Mesenchymal stem cell (in vitro differentiated cells and primary cell): ENCODE results near the gene CPE.

Experiments used
- DNase-seq: peaks from one replicate; pipeline ENCODE4 v3.0.0-alpha.2; 2013
- H2AFZ ChIP-seq: one replicate; pipeline ENCODE4 v1.6.1; 2013; ENCODE audit warnings: low read depth, mild to moderate bottlenecking, control low read depth, inconsistent platforms, low read length, moderate library complexity
- H2AK5ac ChIP-seq: 2 replicates; pipeline ENCODE4 v1.6.1; 2013; ENCODE audit warnings: low read length, moderate library complexity, mild to moderate bottlenecking, inconsistent platforms; ENCODE audit not compliant: severe bottlenecking
- H2BK120ac ChIP-seq: one replicate; pipeline ENCODE4 v1.6.1; 2013; ENCODE audit warnings: low read depth, mild to moderate bottlenecking, inconsistent platforms, low read length, moderate library complexity
- H2BK12ac ChIP-seq, 2 experiments: one replicate each; pipeline ENCODE4 v1.6.1; 2013; ENCODE audit warnings: inconsistent platforms in 2 of 2, low read length in 2 of 2, mild to moderate bottlenecking in 2 of 2, moderate library complexity in 2 of 2, control low read depth in 1 of 2
- H2BK15ac ChIP-seq: one replicate; pipeline ENCODE4 v1.6.1; 2013; ENCODE audit warnings: mild to moderate bottlenecking, low read depth, inconsistent platforms; ENCODE audit not compliant: poor library complexity, severe bottlenecking
- H2BK5ac ChIP-seq: 2 replicates; pipeline ENCODE4 v1.6.1; 2013; ENCODE audit warnings: low read depth, mild to moderate bottlenecking, low read length, control low read depth, inconsistent platforms; ENCODE audit not compliant: poor library complexity, severe bottlenecking
- H3K14ac ChIP-seq, 2 experiments: one replicate each; pipeline ENCODE4 v1.6.1; 2013; ENCODE audit warnings: inconsistent platforms in 2 of 2, low read length in 2 of 2, control low read depth in 1 of 2, mild to moderate bottlenecking in 1 of 2, moderate library complexity in 1 of 2
- H3K18ac ChIP-seq, 2 experiments: one replicate each; pipeline ENCODE4 v1.6.1; 2013; ENCODE audit warnings: inconsistent platforms in 2 of 2, low read length in 2 of 2, control low read depth in 1 of 2, low read depth in 1 of 2, mild to moderate bottlenecking in 1 of 2
- H3K23ac ChIP-seq, 2 experiments: one replicate each; pipeline ENCODE4 v1.6.1; 2013; ENCODE audit warnings: inconsistent platforms in 2 of 2, low read length in 2 of 2, mild to moderate bottlenecking in 2 of 2, moderate library complexity in 2 of 2, control low read depth in 1 of 2
- H3K27ac ChIP-seq: 2 replicates; pipeline ENCODE4 v1.5.1; 2013; ENCODE audit warnings: mild to moderate bottlenecking, moderate library complexity, low read length, control low read depth, inconsistent platforms; ENCODE audit not compliant: poor library complexity, severe bottlenecking
- H3K27me3 ChIP-seq, 2 experiments: 2 replicates each; pipeline versions ENCODE4 v1.6.1 to v1.7.0; 2013; ENCODE audit warnings: low read length in 2 of 2, mild to moderate bottlenecking in 2 of 2, moderate library complexity in 2 of 2, control low read depth in 1 of 2, inconsistent platforms in 1 of 2; ENCODE audit not compliant: control insufficient read depth in 1 of 2, insufficient read depth in 1 of 2
- H3K36me3 ChIP-seq, 2 experiments: 2 replicates each; pipeline versions ENCODE4 v1.6.1 to v1.7.0; 2013; ENCODE audit warnings: low read length in 2 of 2, control low read depth in 1 of 2, inconsistent platforms in 1 of 2, low read depth in 1 of 2, mild to moderate bottlenecking in 1 of 2; ENCODE audit not compliant: insufficient read depth in 2 of 2, control insufficient read depth in 1 of 2
- H3K4ac ChIP-seq, 2 experiments: one replicate each; pipeline ENCODE4 v1.6.1; 2013; ENCODE audit warnings: inconsistent platforms in 2 of 2, low read length in 2 of 2, mild to moderate bottlenecking in 2 of 2, moderate library complexity in 2 of 2, control low read depth in 1 of 2, low read depth in 1 of 2
- H3K4me1 ChIP-seq: 2 replicates; pipeline ENCODE4 v1.6.1; 2013; ENCODE audit warnings: low read depth, low read length, control low read depth; ENCODE audit not compliant: control insufficient read depth, insufficient read depth
- H3K4me2 ChIP-seq: 2 replicates; pipeline ENCODE4 v1.6.1; 2013; ENCODE audit warnings: low read length, mild to moderate bottlenecking, inconsistent platforms; ENCODE audit not compliant: poor library complexity, severe bottlenecking
- H3K4me3 ChIP-seq, 2 experiments: 2 replicates each; pipeline versions ENCODE4 v1.5.1 to v1.7.0; 2013; ENCODE audit warnings: low read length in 2 of 2, mild to moderate bottlenecking in 2 of 2, control low read depth in 1 of 2, low read depth in 1 of 2; ENCODE audit not compliant: insufficient read depth in 1 of 2
- H3K79me1 ChIP-seq: replicated peaks from 2 replicates; pipeline ENCODE4 v1.6.1; 2013; ENCODE audit warnings: mild to moderate bottlenecking, control low read depth, low read length, inconsistent platforms; ENCODE audit not compliant: poor library complexity, severe bottlenecking
- H3K9ac ChIP-seq: 2 replicates; pipeline ENCODE4 v1.7.0; 2013; ENCODE audit warnings: mild to moderate bottlenecking, low read length, moderate library complexity
- H3K9me3 ChIP-seq: 2 replicates; pipeline ENCODE4 v1.7.0; 2013; ENCODE audit warnings: mild to moderate bottlenecking, low read length; ENCODE audit not compliant: control insufficient read depth
- H4K8ac ChIP-seq: one replicate; pipeline ENCODE4 v1.6.1; 2013; ENCODE audit warnings: inconsistent platforms, mild to moderate bottlenecking, low read length, moderate library complexity
- H4K91ac ChIP-seq: one replicate; pipeline ENCODE4 v1.6.1; 2013; ENCODE audit warnings: mild to moderate bottlenecking, low read length, inconsistent platforms
- WGBS: methylation state at CpG from one replicate; pipeline ENCODE4 v1.1.7; 2013; ENCODE audit warnings: mixed read lengths; 5-methylcytosine and 5-hydroxymethylcytosine counted together

CPE gene

DNA sequence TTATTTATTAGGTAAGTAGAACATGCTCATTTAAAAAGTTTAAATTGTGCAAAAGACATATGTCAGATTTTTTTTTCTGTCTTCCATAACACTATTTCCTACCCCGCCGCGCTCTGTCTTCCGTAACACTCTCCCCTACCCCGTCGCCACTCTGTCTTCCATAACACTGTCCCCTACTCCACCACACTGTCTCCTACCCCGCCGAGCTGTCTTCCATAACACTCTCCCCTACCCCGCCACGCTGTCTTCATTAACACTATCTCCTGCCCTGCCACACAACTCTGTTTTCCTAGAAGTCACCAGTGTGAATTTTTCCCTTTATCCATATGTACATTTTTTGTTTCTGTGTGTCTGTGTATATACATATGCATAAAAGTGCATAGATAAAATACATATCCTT, 47.0 kb upstream of the CPE start:
- H3K23ac ChIP-seq, result no peak overlapping the region

DNA sequence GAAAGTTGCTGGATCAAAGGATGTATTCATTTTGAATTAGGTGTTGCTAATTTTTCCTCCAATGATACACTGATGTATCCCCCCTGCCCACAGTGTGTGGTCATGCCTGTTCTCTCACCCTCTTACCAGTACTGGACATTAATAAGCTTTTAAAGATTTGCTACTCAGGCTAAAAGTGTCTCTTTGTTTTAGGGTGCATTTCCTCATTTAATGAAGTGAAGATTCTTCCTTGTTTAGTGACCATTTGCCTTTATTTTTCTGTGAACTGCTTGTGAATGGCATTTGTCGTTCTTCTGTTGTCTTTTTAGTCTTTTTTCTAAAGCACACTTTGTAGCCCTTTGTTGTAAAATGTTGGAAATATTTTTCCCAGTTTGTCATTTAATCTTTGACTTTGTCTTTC, 46.3 kb upstream of the CPE start:
- Histone ChIP-seq H3K14ac (no peak overlapping the region), H2BK120ac (no peak overlapping the region), H3K18ac (no peak overlapping the region), H3K4me3 (peak overlapping the region in 1 of 2 experiments; percentile 27), H2AK5ac (no peak overlapping the region), H3K79me1 (peaks cover 6% of the 10 kb centered on the region), H3K4me1 (peaks cover 11% of the 10 kb centered on the region), H2BK5ac (no peak overlapping the region), H3K9ac (peak overlapping the region; percentile 46), H3K36me3 (peaks cover 8 to 61% of the 10 kb centered on the region in 2 experiments), H3K27me3 (no peaks in the 10 kb centered on the region), H4K91ac (no peak overlapping the region), H2BK12ac (no peak overlapping the region), H4K8ac (no peak overlapping the region), H3K4ac (no peak overlapping the region), H3K9me3 (no peaks in the 10 kb centered on the region), H3K4me2 (no peak overlapping the region), H3K23ac (no peak overlapping the region), H3K27ac (no peak overlapping the region), H2AFZ (no peak overlapping the region), H2BK15ac (no peak overlapping the region)
- DNase-seq, result no peak
- no CpG with 5 or more reads among the region's 1 CpG for WGBS

More for the DNA sequence above, 47.0 kb upstream of the CPE start:
- Histone ChIP-seq H3K27me3 (no peaks in the 10 kb centered on the region), H4K8ac (no peak overlapping the region), H4K91ac (no peak overlapping the region), H3K79me1 (peaks cover 4% of the 10 kb centered on the region), H2BK12ac (no peak overlapping the region), H2BK15ac (no peak overlapping the region), H3K14ac (peak overlapping the region in 1 of 2 experiments; percentile 88), H3K4me2 (peak overlapping the region; percentile 42), H2BK5ac (no peak overlapping the region), H3K36me3 (peaks cover 8 to 54% of the 10 kb centered on the region in 2 experiments), H2BK120ac (no peak overlapping the region), H3K4me3 (peak overlapping the region in 1 of 2 experiments; percentile 27), H3K27ac (no peak overlapping the region), H2AK5ac (no peak overlapping the region), H3K4me1 (peaks cover 11% of the 10 kb centered on the region), H3K9me3 (no peaks in the 10 kb centered on the region), H3K18ac (no peak overlapping the region), H2AFZ (no peak overlapping the region), H3K9ac (no peak overlapping the region), H3K4ac (no peak overlapping the region)
- WGBS, result 63% methylated on average over 10 of the region's 10 CpGs
- no peak for DNase-seq

DNA sequence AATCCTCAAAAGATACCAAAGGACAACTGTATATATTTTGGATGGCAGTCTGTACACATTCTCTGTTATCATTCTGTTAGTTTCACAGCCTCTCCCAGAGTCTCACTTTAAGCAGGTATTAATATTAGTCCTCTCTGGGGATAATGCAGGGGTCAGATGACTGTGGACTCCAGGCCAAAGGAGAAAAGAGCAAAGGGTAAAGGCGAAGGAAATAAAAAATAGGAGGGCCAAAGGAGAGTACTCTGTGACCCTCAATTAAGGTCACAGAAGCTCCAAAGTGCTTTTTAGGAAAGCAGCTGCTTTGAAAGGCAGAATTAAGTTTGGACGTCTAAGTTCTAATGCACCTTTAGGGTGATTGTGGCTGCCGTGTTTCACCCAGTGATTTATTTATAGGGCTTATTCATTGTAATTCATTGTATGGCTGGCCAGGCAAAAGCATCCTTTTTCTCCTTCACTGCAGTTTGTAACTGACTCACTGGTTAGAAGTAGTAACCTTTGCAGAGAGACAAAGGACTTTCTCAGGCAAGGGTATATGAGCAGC, 43.6 kb upstream of the CPE start:
- Histone ChIP-seq H3K4me2 (no peak overlapping the region), H3K9me3 (no peaks in the 10 kb centered on the region), H3K27me3 (no peaks in the 10 kb centered on the region), H4K91ac (no peak overlapping the region), H3K23ac (no peak overlapping the region), H3K27ac (no peak overlapping the region), H3K4me3 (no peak overlapping the region), H4K8ac (no peak overlapping the region), H3K18ac (no peak overlapping the region), H3K79me1 (peaks cover 10% of the 10 kb centered on the region), H3K36me3 (peaks cover 11 to 87% of the 10 kb centered on the region in 2 experiments), H2BK15ac (no peak overlapping the region), H3K4me1 (peaks cover 9% of the 10 kb centered on the region), H3K14ac (no peak overlapping the region), H3K9ac (peak overlapping the region; percentile 0), H2AK5ac (no peak overlapping the region), H2AFZ (no peak overlapping the region), H2BK12ac (no peak overlapping the region), H2BK120ac (no peak overlapping the region), H2BK5ac (no peak overlapping the region), H3K4ac (no peak overlapping the region)
- DNase-seq, result no peak
- 74% methylated on average over 3 of the region's 3 CpGs for WGBS

DNA sequence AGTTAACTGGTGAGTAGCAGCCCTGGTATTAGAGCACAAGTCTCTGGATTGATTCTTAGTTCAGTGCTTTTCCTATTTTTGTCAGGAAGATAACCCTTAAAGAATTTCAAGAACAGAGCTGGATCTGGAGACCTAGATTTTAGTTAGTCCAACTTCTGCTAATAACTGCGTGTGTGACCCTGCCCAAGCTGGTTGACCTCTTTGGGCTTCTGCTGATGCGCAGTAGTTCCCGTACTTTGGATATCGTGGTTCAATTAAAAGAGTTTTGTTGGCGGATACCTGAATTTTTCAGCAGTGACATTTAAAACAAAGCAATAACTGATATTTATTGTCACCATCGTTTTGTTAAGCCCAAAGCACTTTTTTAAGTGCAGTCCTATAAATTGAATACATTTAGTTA, 42.1 kb upstream of the CPE start:
- no peak overlapping the region for H2BK5ac ChIP-seq
- no peak for DNase-seq
- H4K91ac ChIP-seq, result no peak overlapping the region
- no peak overlapping the region for H3K14ac ChIP-seq
- no peak overlapping the region for H4K8ac ChIP-seq
- H3K36me3 ChIP-seq, result peaks cover 6 to 89% of the 10 kb centered on the region in 2 experiments
- no peaks in the 10 kb centered on the region for H3K9me3 ChIP-seq
- H3K4me1 ChIP-seq, result peaks cover 2% of the 10 kb centered on the region
- H3K4me3 ChIP-seq, result no peak overlapping the region
- no peak overlapping the region for H3K23ac ChIP-seq
- H3K4me2 ChIP-seq, result no peak overlapping the region
- H3K9ac ChIP-seq, result no peak overlapping the region
- H2BK12ac ChIP-seq, result no peak overlapping the region
- no peak overlapping the region for H3K18ac ChIP-seq
- no peak overlapping the region for H2BK120ac ChIP-seq
- H3K4ac ChIP-seq, result no peak overlapping the region
- 97% methylated on average over 6 of the region's 6 CpGs for WGBS
- H2BK15ac ChIP-seq, result no peak overlapping the region
- H3K79me1 ChIP-seq, result peaks cover 10% of the 10 kb centered on the region
- no peak overlapping the region for H3K27ac ChIP-seq
- no peak overlapping the region for H2AFZ ChIP-seq
- H2AK5ac ChIP-seq, result no peak overlapping the region
- H3K27me3 ChIP-seq, result no peaks in the 10 kb centered on the region
